Bronchial epithelial cell (primary cell): ENCODE data around the gene ATP2B3. TPM values are rescaled to one million over a fixed set of nuclear protein-coding genes. Genes with fewer than 3 reads are reported as not detected.

Experiments used
- DNase-seq: peaks from one replicate; pipeline ENCODE4 v3.0.0-alpha.2; 2010; ENCODE audit warnings: low read depth
- FAIRE-seq: peaks from 2 replicates; lab custom pipeline; 2011; peaks lifted over from hg19 to GRCh38; lab: Jason Lieb, UNC
- H3K27me3 ChIP-seq: 2 replicates; pipeline ENCODE4 v1.5.1; 2011; ENCODE audit warnings: low read length; ENCODE audit not compliant: control insufficient read depth, insufficient read depth
- H3K36me3 ChIP-seq: 2 replicates; pipeline ENCODE4 v1.5.1; 2011; ENCODE audit warnings: low read length; ENCODE audit not compliant: control insufficient read depth, insufficient read depth
- H3K4me3 ChIP-seq: 2 replicates; pipeline ENCODE4 v1.5.1; 2011; ENCODE audit warnings: mild to moderate bottlenecking, low read depth, low read length, control low read depth
- total RNA-seq: library from RNA; depleted of rRNA; stranded (reverse); fragments of >200 nt; gene quantifications from 2 replicates; pipeline ENCODE4 v1.2.1, GENCODE V29; 2014
- TF ChIP-seq, protein P1 (sequence below): IDR thresholded peaks from 2 replicates; pipeline ENCODE4 v1.5.1; 2011; ENCODE audit warnings: mild to moderate bottlenecking, moderate library complexity, low read length, control low read depth, inconsistent platforms; ENCODE audit not compliant: insufficient read depth, severe bottlenecking

Gene ATP2B3
- total RNA-seq, 1 donor from 2014 or later, result not detected

DNA sequence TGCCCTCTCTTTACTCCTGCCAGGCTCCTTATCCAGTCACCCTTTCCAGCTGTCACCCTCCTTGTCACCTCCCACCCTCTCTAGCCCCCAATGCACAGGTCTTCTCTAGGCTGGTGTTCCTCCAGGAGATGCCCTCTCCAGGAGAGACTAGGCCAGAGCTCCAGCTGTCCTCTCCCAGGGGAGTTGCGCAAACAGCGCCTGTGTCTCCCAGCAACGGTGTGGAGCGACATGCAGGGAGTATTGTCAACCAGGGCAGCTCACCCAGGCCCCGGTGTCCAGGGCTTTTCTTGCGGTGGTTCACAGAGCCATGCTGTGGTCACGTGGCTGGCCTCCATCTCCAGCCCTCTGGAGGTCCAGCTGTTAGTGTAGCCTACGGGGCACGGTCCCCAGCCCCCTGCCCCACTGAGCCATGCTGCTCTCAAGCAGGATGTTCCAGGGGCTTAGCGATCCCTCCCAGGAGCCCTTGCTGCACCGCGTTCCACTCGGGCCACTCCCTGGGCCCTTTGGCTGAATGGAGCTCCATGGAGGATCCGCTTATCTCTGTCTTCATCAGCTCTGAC is 46.7 kb downstream of the ATP2B3 start:
- Histone ChIP-seq H3K4me3 (no peak overlapping the region), H3K36me3 (no peaks in the 10 kb centered on the region), H3K27me3 (no peaks in the 10 kb centered on the region)
- DNase-seq (no peak), FAIRE-seq (no peak)
- TF ChIP-seq, protein P1, sequence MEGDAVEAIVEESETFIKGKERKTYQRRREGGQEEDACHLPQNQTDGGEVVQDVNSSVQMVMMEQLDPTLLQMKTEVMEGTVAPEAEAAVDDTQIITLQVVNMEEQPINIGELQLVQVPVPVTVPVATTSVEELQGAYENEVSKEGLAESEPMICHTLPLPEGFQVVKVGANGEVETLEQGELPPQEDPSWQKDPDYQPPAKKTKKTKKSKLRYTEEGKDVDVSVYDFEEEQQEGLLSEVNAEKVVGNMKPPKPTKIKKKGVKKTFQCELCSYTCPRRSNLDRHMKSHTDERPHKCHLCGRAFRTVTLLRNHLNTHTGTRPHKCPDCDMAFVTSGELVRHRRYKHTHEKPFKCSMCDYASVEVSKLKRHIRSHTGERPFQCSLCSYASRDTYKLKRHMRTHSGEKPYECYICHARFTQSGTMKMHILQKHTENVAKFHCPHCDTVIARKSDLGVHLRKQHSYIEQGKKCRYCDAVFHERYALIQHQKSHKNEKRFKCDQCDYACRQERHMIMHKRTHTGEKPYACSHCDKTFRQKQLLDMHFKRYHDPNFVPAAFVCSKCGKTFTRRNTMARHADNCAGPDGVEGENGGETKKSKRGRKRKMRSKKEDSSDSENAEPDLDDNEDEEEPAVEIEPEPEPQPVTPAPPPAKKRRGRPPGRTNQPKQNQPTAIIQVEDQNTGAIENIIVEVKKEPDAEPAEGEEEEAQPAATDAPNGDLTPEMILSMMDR, result no peak

DNA sequence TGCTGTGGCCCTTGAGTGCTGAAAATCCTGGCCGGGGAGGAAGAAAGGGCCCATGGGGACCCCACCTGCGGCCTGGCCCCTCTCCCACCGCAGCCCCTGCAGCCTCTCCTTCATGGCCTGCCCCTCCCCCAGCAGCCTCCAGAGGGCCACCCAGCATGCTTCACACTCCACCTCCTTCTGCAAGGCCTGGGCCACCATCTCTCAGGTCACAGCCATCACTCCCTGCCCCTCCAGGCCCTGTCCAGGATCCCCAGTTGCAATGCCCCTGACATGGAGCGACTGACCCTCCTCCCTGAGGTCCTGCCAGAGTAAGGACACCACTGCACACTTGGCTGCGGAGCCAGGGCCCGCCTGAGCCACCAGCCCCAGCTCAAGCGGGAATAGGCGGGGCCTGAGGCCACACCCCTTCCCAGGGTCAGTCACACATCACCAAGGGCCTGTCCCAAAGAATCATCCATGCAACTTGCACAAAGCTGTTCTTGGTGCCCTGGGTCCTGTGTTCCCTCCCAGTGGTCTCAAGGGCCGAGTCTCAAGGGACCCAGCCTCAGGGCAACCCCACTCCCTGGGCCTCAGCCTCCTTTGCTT is 48.6 kb downstream of the ATP2B3 start:
- DNase-seq, result no peak
- no peak for FAIRE-seq

GRCh38 chrX:153568451-153569011 is 51.1 kb downstream of the ATP2B3 start:
- H3K27me3 ChIP-seq, result no peaks in the 10 kb centered on the region
- no peak overlapping the region for H3K4me3 ChIP-seq
- H3K36me3 ChIP-seq, result no peaks in the 10 kb centered on the region
- TF ChIP-seq, protein P1, result no peak
- DNase-seq (no peak), FAIRE-seq (no peak)

More for the DNA sequence above, 48.6 kb downstream of the ATP2B3 start:
- H3K36me3 ChIP-seq, result no peaks in the 10 kb centered on the region
- TF ChIP-seq, protein P1, result no peak
- no peak overlapping the region for H3K4me3 ChIP-seq
- no peaks in the 10 kb centered on the region for H3K27me3 ChIP-seq

DNA sequence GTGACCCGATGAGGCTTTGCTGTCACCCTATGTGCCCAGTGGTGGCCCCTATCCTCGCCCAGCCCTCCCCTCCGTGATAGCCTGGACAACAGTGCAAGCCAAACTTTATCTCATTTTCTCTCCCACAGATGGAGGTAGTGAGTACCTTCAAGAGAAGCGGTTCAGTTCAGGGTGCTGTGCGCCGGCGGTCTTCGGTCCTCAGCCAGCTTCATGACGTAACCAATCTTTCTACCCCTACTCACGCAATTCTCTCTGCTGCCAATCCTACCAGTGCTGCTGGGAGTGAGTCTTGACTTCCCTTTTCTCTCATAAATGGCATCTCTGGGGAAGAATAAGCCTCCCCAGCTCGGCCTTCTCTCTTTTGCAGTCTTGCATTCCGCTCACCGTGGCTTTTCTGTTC is 52.0 kb downstream of the ATP2B3 start:
- H3K27me3 ChIP-seq, result no peaks in the 10 kb centered on the region
- H3K36me3 ChIP-seq, result no peaks in the 10 kb centered on the region
- no peak overlapping the region for H3K4me3 ChIP-seq
- TF ChIP-seq, protein P1, result no peak
- DNase-seq (no peak), FAIRE-seq (no peak)

DNA sequence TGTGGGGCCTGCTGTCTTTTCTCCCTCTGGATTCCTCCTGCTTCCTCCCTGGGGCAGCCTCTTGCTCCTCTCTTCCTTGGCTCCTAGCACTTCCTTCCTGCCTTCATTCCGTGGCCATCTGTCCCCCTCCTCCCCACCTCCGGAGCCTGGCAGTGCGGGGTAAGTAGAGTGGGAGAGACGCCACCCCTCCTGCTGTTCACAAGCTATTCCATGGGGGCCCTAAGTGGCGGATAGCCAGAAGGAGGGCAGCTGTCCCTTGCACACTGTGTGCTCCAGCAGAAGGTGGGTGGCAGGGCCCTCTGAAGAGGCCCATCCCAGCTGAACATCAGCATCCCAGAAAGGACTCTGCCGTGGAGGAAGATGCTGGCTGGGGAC is 54.1 kb downstream of the ATP2B3 start:
- Histone ChIP-seq H3K4me3 (no peak overlapping the region), H3K36me3 (no peaks in the 10 kb centered on the region), H3K27me3 (no peaks in the 10 kb centered on the region)
- no peak for FAIRE-seq
- no peak for DNase-seq
- TF ChIP-seq, protein P1, result no peak
